Panc1 (cell line): ENCODE results near the gene SFXN2.

Source experiments
- POLR2AphosphoS5 ChIP-seq: IDR thresholded peaks from 2 replicates; pipeline ENCODE4 v1.6.1; 2012; ENCODE audit warnings: mild to moderate bottlenecking, low read depth, low read length, moderate library complexity
- SIN3A ChIP-seq: IDR thresholded peaks from 2 replicates; pipeline ENCODE4 v1.6.1; 2012; ENCODE audit warnings: low read depth, mild to moderate bottlenecking, low read length, moderate library complexity, borderline replicate concordance; ENCODE audit not compliant: insufficient read depth
- TF ChIP-seq, protein P1 (sequence below): fragments of 450-650 bp; IDR thresholded peaks from 2 replicates; pipeline ENCODE4 v1.5.1; 2017; ENCODE audit warnings: mild to moderate bottlenecking
- TF ChIP-seq, protein P2 (sequence below), 2 experiments: IDR thresholded peaks; 2 replicates each; pipeline ENCODE4 v1.6.1; 2011 to 2012; ENCODE audit warnings: low read depth in 2 of 2, control low read depth in 1 of 2, low read length in 1 of 2, mild to moderate bottlenecking in 1 of 2, moderate library complexity in 1 of 2; ENCODE audit not compliant: insufficient read depth in 1 of 2

DNA sequence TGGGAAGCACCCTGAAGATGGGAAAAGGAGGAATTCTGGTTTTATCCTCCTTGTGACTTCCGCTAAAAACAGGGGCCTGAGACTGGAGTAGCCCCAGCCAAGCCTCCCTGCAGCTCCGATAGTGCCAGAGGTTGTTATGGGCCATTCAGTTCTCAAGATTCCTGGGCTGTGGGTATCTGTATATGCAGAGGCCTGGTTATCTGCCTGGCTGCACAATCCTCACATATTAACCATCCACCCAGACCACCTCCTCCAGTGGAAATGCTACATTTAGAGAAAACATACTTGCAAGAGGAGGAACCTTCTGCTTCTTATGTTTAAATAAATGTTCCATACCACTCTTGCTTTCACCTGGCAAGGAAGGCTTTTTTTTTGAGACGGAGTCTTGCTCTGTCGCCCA is 34.8 kb upstream of the SFXN2 start:
- TF ChIP-seq, protein P1, sequence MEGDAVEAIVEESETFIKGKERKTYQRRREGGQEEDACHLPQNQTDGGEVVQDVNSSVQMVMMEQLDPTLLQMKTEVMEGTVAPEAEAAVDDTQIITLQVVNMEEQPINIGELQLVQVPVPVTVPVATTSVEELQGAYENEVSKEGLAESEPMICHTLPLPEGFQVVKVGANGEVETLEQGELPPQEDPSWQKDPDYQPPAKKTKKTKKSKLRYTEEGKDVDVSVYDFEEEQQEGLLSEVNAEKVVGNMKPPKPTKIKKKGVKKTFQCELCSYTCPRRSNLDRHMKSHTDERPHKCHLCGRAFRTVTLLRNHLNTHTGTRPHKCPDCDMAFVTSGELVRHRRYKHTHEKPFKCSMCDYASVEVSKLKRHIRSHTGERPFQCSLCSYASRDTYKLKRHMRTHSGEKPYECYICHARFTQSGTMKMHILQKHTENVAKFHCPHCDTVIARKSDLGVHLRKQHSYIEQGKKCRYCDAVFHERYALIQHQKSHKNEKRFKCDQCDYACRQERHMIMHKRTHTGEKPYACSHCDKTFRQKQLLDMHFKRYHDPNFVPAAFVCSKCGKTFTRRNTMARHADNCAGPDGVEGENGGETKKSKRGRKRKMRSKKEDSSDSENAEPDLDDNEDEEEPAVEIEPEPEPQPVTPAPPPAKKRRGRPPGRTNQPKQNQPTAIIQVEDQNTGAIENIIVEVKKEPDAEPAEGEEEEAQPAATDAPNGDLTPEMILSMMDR = no peak
- TF ChIP-seq POLR2AphosphoS5 (no peak), SIN3A (no peak)
- TF ChIP-seq, protein P2, sequence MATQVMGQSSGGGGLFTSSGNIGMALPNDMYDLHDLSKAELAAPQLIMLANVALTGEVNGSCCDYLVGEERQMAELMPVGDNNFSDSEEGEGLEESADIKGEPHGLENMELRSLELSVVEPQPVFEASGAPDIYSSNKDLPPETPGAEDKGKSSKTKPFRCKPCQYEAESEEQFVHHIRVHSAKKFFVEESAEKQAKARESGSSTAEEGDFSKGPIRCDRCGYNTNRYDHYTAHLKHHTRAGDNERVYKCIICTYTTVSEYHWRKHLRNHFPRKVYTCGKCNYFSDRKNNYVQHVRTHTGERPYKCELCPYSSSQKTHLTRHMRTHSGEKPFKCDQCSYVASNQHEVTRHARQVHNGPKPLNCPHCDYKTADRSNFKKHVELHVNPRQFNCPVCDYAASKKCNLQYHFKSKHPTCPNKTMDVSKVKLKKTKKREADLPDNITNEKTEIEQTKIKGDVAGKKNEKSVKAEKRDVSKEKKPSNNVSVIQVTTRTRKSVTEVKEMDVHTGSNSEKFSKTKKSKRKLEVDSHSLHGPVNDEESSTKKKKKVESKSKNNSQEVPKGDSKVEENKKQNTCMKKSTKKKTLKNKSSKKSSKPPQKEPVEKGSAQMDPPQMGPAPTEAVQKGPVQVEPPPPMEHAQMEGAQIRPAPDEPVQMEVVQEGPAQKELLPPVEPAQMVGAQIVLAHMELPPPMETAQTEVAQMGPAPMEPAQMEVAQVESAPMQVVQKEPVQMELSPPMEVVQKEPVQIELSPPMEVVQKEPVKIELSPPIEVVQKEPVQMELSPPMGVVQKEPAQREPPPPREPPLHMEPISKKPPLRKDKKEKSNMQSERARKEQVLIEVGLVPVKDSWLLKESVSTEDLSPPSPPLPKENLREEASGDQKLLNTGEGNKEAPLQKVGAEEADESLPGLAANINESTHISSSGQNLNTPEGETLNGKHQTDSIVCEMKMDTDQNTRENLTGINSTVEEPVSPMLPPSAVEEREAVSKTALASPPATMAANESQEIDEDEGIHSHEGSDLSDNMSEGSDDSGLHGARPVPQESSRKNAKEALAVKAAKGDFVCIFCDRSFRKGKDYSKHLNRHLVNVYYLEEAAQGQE (IDR thresholded peaks at IDR 0.05; ENCODE audit: insufficient read depth in 1 of 2, low read depth in 2 of 2, low read length in 1 of 2) = no peak
